Vagina (tissue), 2 donors: ENCODE measurements around the gene CLSTN1. TPM values are rescaled to one million over a fixed set of nuclear protein-coding genes. Genes with fewer than 3 reads are reported as not detected.
"Not testable (repeated sequence)": the region's sequence is repeated elsewhere in the genome, so short reads cannot be mapped to it uniquely, and the experiment has no call there.

ENCODE experiments used
- DNase-seq, 2 donors: peaks; one replicate each; pipeline ENCODE4 v3.0.0-alpha.2; 2017; ENCODE audit errors: extremely low spot score in 2 of 2
- H3K27ac ChIP-seq: fragments of 200-600 bp; sonication (generic); one replicate; pipeline ENCODE4 v1.5.1; 2019
- H3K27me3 ChIP-seq: fragments of 200-600 bp; sonication (generic); one replicate; pipeline ENCODE4 v1.5.1; 2019
- H3K36me3 ChIP-seq, 2 donors: fragments of 200-600 bp; sonication (generic); one replicate each; pipeline ENCODE4 v1.5.1; 2017 to 2019
- H3K4me1 ChIP-seq: fragments of 200-600 bp; sonication (generic); one replicate; pipeline ENCODE4 v1.5.1; 2019
- H3K4me3 ChIP-seq, 2 donors: fragments of 200-600 bp; sonication (generic); 1 replicate in 1 of 2; 2 replicates in 1 of 2; pipeline ENCODE4 v1.5.1; 2016 to 2019
- H3K9me3 ChIP-seq: fragments of 200-600 bp; sonication (generic); one replicate; pipeline ENCODE4 v1.5.1; 2019
- POLR2A ChIP-seq, 2 donors: fragments of 450-650 bp; IDR thresholded peaks; one replicate each; pipeline ENCODE4 v1.6.1; 2017; ENCODE audit warnings: antibody characterized with exemption in 2 of 2, mild to moderate bottlenecking in 2 of 2, moderate library complexity in 2 of 2
- POLR2AphosphoS5 ChIP-seq, 2 donors: sonication (generic); formaldehyde crosslinking; IDR thresholded peaks; one replicate each; pipeline ENCODE4 v1.9.0; 2017; ENCODE audit warnings: antibody characterized with exemption in 2 of 2, mild to moderate bottlenecking in 2 of 2, low read depth in 1 of 2; ENCODE audit not compliant: insufficient read depth in 1 of 2
- intact Hi-C: fragments of 100-400 bp; cut with DNase I; formaldehyde crosslinking; loops from one replicate; pipeline ENCODE4 v1.15.1; 2023
- total RNA-seq: library from RNA; depleted of rRNA; stranded (reverse); fragments of >200 nt; gene quantifications from one replicate; pipeline ENCODE4 v1.2.3, GENCODE V29; 2016
- TF ChIP-seq, protein P1 (sequence below), 3 experiments: fragments of 450-650 bp in 2 of 3; fragments of 200-600 bp in 1 of 3; sonication (generic) in 1 of 3; IDR thresholded peaks; one replicate each; pipeline ENCODE4 v1.5.1; 2017 to 2019; ENCODE audit warnings: antibody characterized with exemption in 3 of 3, mild to moderate bottlenecking in 2 of 3, moderate library complexity in 2 of 3

The CLSTN1 gene
- total RNA-seq, 1 donor from 2014 or later, result 96.5 TPM

DNA sequence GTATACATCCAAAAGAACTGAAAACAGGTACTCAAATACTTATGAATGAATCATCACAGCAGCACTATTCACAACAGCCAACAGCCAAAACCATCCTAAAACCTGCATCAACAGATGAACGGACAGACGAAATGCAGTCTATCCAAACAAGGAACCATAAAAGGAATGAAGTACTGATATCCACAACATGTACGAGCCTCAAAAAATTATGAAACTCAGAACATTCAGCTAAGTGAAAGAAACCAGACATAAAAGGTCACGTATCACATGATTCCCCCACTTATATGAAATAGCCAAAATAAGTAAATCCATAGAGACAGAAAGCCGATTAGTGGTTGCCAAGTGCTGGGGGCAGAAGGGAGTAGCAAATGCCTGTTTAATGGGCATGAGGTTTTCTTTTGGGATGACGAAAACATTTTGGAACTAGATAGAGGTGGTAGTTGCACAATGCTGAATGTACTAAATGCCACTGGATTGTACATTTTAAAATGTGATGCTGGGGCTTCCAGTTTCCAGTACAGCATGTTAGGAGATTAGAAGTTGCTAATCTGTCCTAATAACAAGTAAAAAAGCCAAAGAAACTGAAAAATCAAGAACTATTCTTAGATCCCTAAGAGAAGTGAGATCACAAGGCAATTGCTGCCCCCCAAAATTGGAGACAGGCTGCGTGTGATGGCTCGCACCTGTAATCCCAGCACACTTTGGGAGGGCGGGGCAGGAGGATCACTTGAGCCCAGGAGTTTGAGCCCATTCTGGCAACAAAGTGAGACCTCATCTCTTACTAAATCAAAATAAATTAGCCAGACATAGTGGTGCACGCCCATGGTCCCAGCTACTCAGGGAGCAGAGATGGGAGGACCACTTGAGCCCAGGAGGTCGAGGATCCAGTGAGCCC lies 25.3 kb downstream of the CLSTN1 start:
- peaks cover 61% of the 10 kb centered on the region for H3K4me1 ChIP-seq

DNA sequence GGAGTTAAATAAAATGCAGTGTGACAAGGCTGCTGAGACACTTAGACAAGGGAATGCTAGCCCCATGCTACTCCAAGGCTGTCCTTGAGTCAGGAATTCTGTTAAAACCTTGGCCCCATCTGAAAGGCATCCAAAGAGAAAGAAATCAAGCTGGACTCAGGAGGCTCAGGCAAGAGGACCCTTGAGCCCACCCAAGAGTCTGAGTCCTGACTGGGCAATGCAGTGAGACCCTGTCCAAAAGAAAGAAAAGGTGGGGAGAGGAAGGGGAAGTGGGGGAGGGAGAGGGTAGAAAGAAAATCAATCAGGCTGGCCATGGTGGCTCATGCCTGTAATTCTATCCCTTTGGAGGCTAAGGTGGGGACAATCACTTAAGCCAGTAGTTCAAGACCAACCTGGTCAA lies 26.7 kb downstream of the CLSTN1 start:
- H3K27me3 ChIP-seq, result no peaks in the 10 kb centered on the region
- no peak overlapping the region for H3K4me3 ChIP-seq
- peaks cover 63% of the 10 kb centered on the region for H3K4me1 ChIP-seq
- TF ChIP-seq, protein P1, sequence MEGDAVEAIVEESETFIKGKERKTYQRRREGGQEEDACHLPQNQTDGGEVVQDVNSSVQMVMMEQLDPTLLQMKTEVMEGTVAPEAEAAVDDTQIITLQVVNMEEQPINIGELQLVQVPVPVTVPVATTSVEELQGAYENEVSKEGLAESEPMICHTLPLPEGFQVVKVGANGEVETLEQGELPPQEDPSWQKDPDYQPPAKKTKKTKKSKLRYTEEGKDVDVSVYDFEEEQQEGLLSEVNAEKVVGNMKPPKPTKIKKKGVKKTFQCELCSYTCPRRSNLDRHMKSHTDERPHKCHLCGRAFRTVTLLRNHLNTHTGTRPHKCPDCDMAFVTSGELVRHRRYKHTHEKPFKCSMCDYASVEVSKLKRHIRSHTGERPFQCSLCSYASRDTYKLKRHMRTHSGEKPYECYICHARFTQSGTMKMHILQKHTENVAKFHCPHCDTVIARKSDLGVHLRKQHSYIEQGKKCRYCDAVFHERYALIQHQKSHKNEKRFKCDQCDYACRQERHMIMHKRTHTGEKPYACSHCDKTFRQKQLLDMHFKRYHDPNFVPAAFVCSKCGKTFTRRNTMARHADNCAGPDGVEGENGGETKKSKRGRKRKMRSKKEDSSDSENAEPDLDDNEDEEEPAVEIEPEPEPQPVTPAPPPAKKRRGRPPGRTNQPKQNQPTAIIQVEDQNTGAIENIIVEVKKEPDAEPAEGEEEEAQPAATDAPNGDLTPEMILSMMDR (IDR thresholded peaks at IDR 0.05), result no peak
- no peak for TF ChIP-seq POLR2AphosphoS5 (IDR thresholded peaks at IDR 0.05; ENCODE audit: insufficient read depth in 1 of 2, low read depth in 1 of 2)
- no peak for TF ChIP-seq POLR2A (IDR thresholded peaks at IDR 0.05)
- intact Hi-C loops, result no loop called here
- no peaks in the 10 kb centered on the region for H3K9me3 ChIP-seq
- DNase-seq, result no peak
- H3K27ac ChIP-seq, result peak overlapping the region; percentile 19
- no peaks in the 10 kb centered on the region for H3K36me3 ChIP-seq

More for the DNA sequence above, 25.3 kb downstream of the CLSTN1 start:
- no peaks in the 10 kb centered on the region for H3K27me3 ChIP-seq
- H3K4me3 ChIP-seq, result peak overlapping the region in 1 of 2 donors; percentile 0
- intact Hi-C loops, result no loop called here
- DNase-seq, result no peak
- H3K36me3 ChIP-seq, result no peaks in the 10 kb centered on the region
- H3K9me3 ChIP-seq, result no peaks in the 10 kb centered on the region
- TF ChIP-seq POLR2AphosphoS5 (IDR thresholded peaks at IDR 0.05; ENCODE audit: insufficient read depth in 1 of 2, low read depth in 1 of 2) (peak in 1 of 2 donors; percentile 77), POLR2A (IDR thresholded peaks at IDR 0.05) (no peak)
- peak overlapping the region; percentile 19 for H3K27ac ChIP-seq

GRCh38 chr1:9794081-9794480 lies 29.7 kb downstream of the CLSTN1 start:
- Histone ChIP-seq H3K4me3 (no peak overlapping the region), H3K27ac (no peak overlapping the region), H3K9me3 (no peaks in the 10 kb centered on the region), H3K27me3 (no peaks in the 10 kb centered on the region), H3K4me1 (peaks cover 64% of the 10 kb centered on the region), H3K36me3 (no peaks in the 10 kb centered on the region)
- TF ChIP-seq POLR2A (IDR thresholded peaks at IDR 0.05) (no peak), POLR2AphosphoS5 (IDR thresholded peaks at IDR 0.05; ENCODE audit: insufficient read depth in 1 of 2, low read depth in 1 of 2) (no peak)
- TF ChIP-seq, protein P1 (IDR thresholded peaks at IDR 0.05), result no peak
- no peak for DNase-seq
- intact Hi-C loops, result no loop called here

GRCh38 chr1:9793291-9793690 lies 30.5 kb downstream of the CLSTN1 start:
- no peaks in the 10 kb centered on the region for H3K36me3 ChIP-seq
- no peak overlapping the region for H3K4me3 ChIP-seq
- peaks cover 57% of the 10 kb centered on the region for H3K4me1 ChIP-seq
- TF ChIP-seq POLR2AphosphoS5 (IDR thresholded peaks at IDR 0.05; ENCODE audit: insufficient read depth in 1 of 2, low read depth in 1 of 2), result no peak
- TF ChIP-seq, protein P1 (IDR thresholded peaks at IDR 0.05), result no peak
- TF ChIP-seq POLR2A (IDR thresholded peaks at IDR 0.05), result no peak
- H3K27ac ChIP-seq, result no peak overlapping the region
- H3K9me3 ChIP-seq, result no peaks in the 10 kb centered on the region
- intact Hi-C loops, result no loop called here
- no peak for DNase-seq
- H3K27me3 ChIP-seq, result no peaks in the 10 kb centered on the region

DNA sequence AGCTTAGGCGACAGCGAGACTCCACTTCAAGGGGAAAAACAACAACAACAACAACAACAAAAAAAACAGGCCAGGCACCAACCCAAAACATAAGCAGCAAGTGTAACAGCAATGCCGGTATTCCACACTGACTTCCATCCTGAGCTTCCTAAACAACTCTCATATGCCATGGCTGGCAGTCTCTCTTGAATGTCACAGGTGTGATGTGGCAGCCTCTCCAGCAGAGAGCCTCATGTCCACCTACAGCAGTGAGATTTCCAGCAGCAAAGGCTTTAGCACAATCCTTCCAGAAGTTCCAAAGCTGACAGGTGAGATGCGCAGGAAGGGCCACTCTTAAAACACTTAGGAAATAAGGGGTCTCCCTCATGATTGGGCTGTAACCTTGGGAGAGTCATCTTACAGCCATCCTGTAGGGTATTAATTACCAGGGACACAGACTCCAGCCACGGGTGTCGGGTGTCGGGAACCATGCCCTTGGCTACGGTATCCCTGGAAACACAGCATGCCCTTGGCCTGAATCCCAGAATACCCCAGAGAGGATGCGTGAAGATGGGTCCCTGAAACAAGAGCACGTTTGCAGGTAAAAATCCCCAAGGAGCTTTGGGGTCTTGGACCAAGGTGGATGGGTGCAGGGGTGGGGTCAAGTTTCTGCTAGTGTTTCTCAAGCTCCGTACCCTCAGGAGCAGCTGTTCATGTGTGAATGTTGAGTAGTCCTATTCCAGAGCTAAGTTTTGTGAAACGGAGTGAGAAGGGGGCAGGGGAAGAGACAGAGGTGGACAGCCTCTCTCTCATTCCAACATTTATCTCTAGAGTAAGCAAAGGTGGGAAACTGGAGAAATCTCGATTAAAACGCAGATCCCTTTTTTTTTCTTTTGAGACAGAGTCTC lies 31.4 kb downstream of the CLSTN1 start:
- intact Hi-C loops, result no loop called here
- Histone ChIP-seq H3K27me3 (no peaks in the 10 kb centered on the region), H3K36me3 (no peaks in the 10 kb centered on the region), H3K4me3 (no peak overlapping the region), H3K9me3 (no peaks in the 10 kb centered on the region), H3K27ac (no peak overlapping the region), H3K4me1 (peaks cover 56% of the 10 kb centered on the region)
- TF ChIP-seq POLR2AphosphoS5 (IDR thresholded peaks at IDR 0.05; ENCODE audit: insufficient read depth in 1 of 2, low read depth in 1 of 2) (no peak), POLR2A (IDR thresholded peaks at IDR 0.05) (no peak)
- TF ChIP-seq, protein P1 (IDR thresholded peaks at IDR 0.05), result no peak
- DNase-seq, result no peak

DNA sequence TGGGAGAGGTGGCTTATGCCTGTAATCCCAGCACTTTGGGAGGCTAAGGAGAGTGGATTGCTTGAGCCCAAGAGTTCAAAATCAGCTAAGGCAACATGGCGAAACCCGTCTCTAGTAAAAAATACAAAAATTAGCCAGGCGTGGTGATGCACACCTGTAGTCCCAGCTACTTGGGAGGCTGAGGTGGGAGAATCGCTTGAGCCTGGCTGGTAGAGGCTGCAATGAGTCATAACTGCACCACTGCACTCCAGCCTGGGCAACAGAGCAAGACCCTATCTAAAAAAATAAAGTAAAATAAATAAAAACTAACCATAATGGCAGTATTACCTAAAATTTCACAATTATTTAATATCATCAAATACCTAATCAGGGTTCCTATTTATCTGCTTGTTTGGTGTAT lies 34.1 kb downstream of the CLSTN1 start:
- H3K9me3 ChIP-seq, H3K27ac ChIP-seq, H3K36me3 ChIP-seq, H3K4me3 ChIP-seq, DNase-seq, H3K27me3 ChIP-seq, intact Hi-C loops: not testable (repeated sequence)
- peaks cover 48% of the 10 kb centered on the region for H3K4me1 ChIP-seq
